ENCODE measurements around the gene DRAP1.
"Not testable (repeated sequence)": the region's sequence is repeated elsewhere in the genome, so short reads cannot be mapped to it uniquely, and the experiment has no call there.

Gene DRAP1

GRCh38 chr11:65884716-65885092 is 34.5 kb upstream of the DRAP1 start:
- peak; percentile 59 for DNase-seq

- no peak for DNase-seq
Observed at GRCh38 chr11:65885231-65885630, 34.0 kb upstream of the DRAP1 start.

GRCh38 chr11:65885808-65886536 is 33.3 kb upstream of the DRAP1 start:
- DNase-seq: no peak

GRCh38 chr11:65886826-65887722 is 32.2 kb upstream of the DRAP1 start:
- DNase-seq: no peak

- no peak for DNase-seq
Observed at GRCh38 chr11:65887723-65888162, 31.5 kb upstream of the DRAP1 start.

GRCh38 chr11:65888163-65888814 is 30.9 kb upstream of the DRAP1 start, which contains the start of gene FIBP:
Gene FIBP, minus strand, starts transcription at chr11:65888471. Its CDS starts 53 bp downstream, at chr11:65888418.
- DNase-seq: peak; percentile 95

GRCh38 chr11:65890324-65891218 is 28.7 kb upstream of the DRAP1 start, which contains the start of gene CCDC85B:
Gene CCDC85B, plus strand, starts transcription at chr11:65890673. Its CDS starts 111 bp downstream, at chr11:65890784.
- DNase-seq: peak; percentile 99

- DNase-seq: peak; percentile 35
Observed at GRCh38 chr11:65891219-65892136, 27.7 kb upstream of the DRAP1 start.

GRCh38 chr11:65892137-65892540 is 27.1 kb upstream of the DRAP1 start:
- DNase-seq: not testable (repeated sequence)

- DNase-seq: no peak
Observed at GRCh38 chr11:65892661-65893317, 26.4 kb upstream of the DRAP1 start.

GRCh38 chr11:65894034-65894591 is 25.1 kb upstream of the DRAP1 start:
- DNase-seq: no peak

GRCh38 chr11:65895482-65895981 is 23.7 kb upstream of the DRAP1 start:
- DNase-seq: no peak

GRCh38 chr11:65896034-65896999 is 22.9 kb upstream of the DRAP1 start:
- no peak for DNase-seq

- no peak for DNase-seq
Observed at GRCh38 chr11:65897020-65897471, 22.2 kb upstream of the DRAP1 start.

- DNase-seq: no peak
Observed at GRCh38 chr11:65898656-65899355, 20.4 kb upstream of the DRAP1 start.

GRCh38 chr11:65899356-65900124 is 19.7 kb upstream of the DRAP1 start:
- peak; percentile 49 for DNase-seq

Data from right kidney (tissue), 1 donor.